Activated CD4-positive, alpha-beta T cell treated with anti-CD3 and anti-CD28 coated beads for 4 hours (primary cell): ENCODE data around the gene SMIM38.

Source experiments
- DNase-seq, 2 donors: peaks; one replicate each; pipeline ENCODE4 v3.0.0-alpha.2; 2020

Gene SMIM38

GRCh38 chr11:69155302-69156234 lies at the start of gene SMIM38:
Gene SMIM38, plus strand, starts transcription at chr11:69155935. Its CDS starts 1,912 bp downstream, at chr11:69157847.
- no peak for DNase-seq

- no peak for DNase-seq
These were observed 49.5 kb upstream of the SMIM38 start for GRCh38 chr11:69106031-69106811.

GRCh38 chr11:69107413-69107812 lies 48.3 kb upstream of the SMIM38 start:
- DNase-seq, result no peak

GRCh38 chr11:69108030-69108429 lies 47.7 kb upstream of the SMIM38 start:
- DNase-seq, result no peak

GRCh38 chr11:69108559-69108958 lies 47.2 kb upstream of the SMIM38 start:
- no peak for DNase-seq

- DNase-seq, result no peak
These were observed 46.6 kb upstream of the SMIM38 start for GRCh38 chr11:69109101-69109500.

- DNase-seq, result no peak
These were observed 45.3 kb upstream of the SMIM38 start for GRCh38 chr11:69110451-69110850.

- no peak for DNase-seq
These were observed 43.9 kb upstream of the SMIM38 start for GRCh38 chr11:69111624-69112542.

GRCh38 chr11:69113226-69113625 lies 42.5 kb upstream of the SMIM38 start:
- DNase-seq, result no peak

GRCh38 chr11:69113646-69114340 lies 41.9 kb upstream of the SMIM38 start:
- DNase-seq, result no peak

- no peak for DNase-seq
These were observed 41.4 kb upstream of the SMIM38 start for GRCh38 chr11:69114362-69114761.

GRCh38 chr11:69114811-69115523 lies 40.8 kb upstream of the SMIM38 start:
- no peak for DNase-seq

- no peak for DNase-seq
These were observed 39.9 kb upstream of the SMIM38 start for GRCh38 chr11:69115586-69116560.

GRCh38 chr11:69116671-69117070 lies 39.1 kb upstream of the SMIM38 start:
- no peak for DNase-seq

GRCh38 chr11:69119190-69119589 lies 36.5 kb upstream of the SMIM38 start:
- DNase-seq, result no peak

GRCh38 chr11:69120096-69120875 lies 35.4 kb upstream of the SMIM38 start:
- DNase-seq, result no peak

- DNase-seq, result no peak
These were observed 34.7 kb upstream of the SMIM38 start for GRCh38 chr11:69121021-69121420.

- no peak for DNase-seq
These were observed 34.0 kb upstream of the SMIM38 start for GRCh38 chr11:69121621-69122325.

- no peak for DNase-seq
These were observed 33.5 kb upstream of the SMIM38 start for GRCh38 chr11:69122326-69122629.
